Fibroblast of gingiva (primary cell): ENCODE data around the gene GFRAL.

Experiments
- DNase-seq: peaks from one replicate; pipeline ENCODE4 v3.0.0-alpha.2; 2011; ENCODE audit warnings: low read depth

The GFRAL gene

GRCh38 chr6:55433446-55434130, 106.3 kb downstream of the GFRAL start:
- DNase-seq: peak; percentile 96

- DNase-seq: no peak
Observed at GRCh38 chr6:55437141-55437540, 109.9 kb downstream of the GFRAL start.

GRCh38 chr6:55438203-55438602, 110.9 kb downstream of the GFRAL start:
- DNase-seq: peak; percentile 16

GRCh38 chr6:55443238-55444134, 116.2 kb downstream of the GFRAL start:
- peak; percentile 80 for DNase-seq

- peak; percentile 32 for DNase-seq
Observed at GRCh38 chr6:55445648-55446204, 118.5 kb downstream of the GFRAL start.

- no peak for DNase-seq
Observed at GRCh38 chr6:55447891-55448290, 120.6 kb downstream of the GFRAL start.

GRCh38 chr6:55448451-55448850, 121.2 kb downstream of the GFRAL start:
- DNase-seq: no peak

- DNase-seq: no peak
Observed at GRCh38 chr6:55449225-55449624, 122.0 kb downstream of the GFRAL start.

GRCh38 chr6:55450005-55450404, 122.7 kb downstream of the GFRAL start:
- DNase-seq: peak; percentile 31
